ENCODE measurements around the gene CLEC5A.
"Not testable (repeated sequence)": the region's sequence is repeated elsewhere in the genome, so short reads cannot be mapped to it uniquely, and the experiment has no call there.

CLEC5A gene

GRCh38 chr7:141946796-141947195, at the start of gene CLEC5A:
Gene CLEC5A (minus strand): TSS chr7:141946974. CDS start chr7:141946292, 682 bp downstream.
- no peak for DNase-seq (ENCODE audit: low spot score)

GRCh38 chr7:141993354-141993753, 46.6 kb upstream of the CLEC5A start:
- no peak for DNase-seq (ENCODE audit: low spot score)

GRCh38 chr7:141992688-141993087, 45.9 kb upstream of the CLEC5A start:
- no peak for DNase-seq (ENCODE audit: low spot score)

- no peak for DNase-seq (ENCODE audit: low spot score)
Observed at GRCh38 chr7:141992156-141992555, 45.4 kb upstream of the CLEC5A start.

- DNase-seq (ENCODE audit: low spot score): no peak
Observed at GRCh38 chr7:141991140-141991539, 44.4 kb upstream of the CLEC5A start.

GRCh38 chr7:141990011-141990725, 43.4 kb upstream of the CLEC5A start:
- DNase-seq (ENCODE audit: low spot score): no peak

- not testable (repeated sequence) for DNase-seq (ENCODE audit: low spot score)
Observed at GRCh38 chr7:141987803-141988202, 41.0 kb upstream of the CLEC5A start.

GRCh38 chr7:141986923-141987322, 40.1 kb upstream of the CLEC5A start:
- DNase-seq (ENCODE audit: low spot score): no peak

- not testable (repeated sequence) for DNase-seq (ENCODE audit: low spot score)
Observed at GRCh38 chr7:141985926-141986325, 39.2 kb upstream of the CLEC5A start.

- no peak for DNase-seq (ENCODE audit: low spot score)
Observed at GRCh38 chr7:141979568-141979967, 32.8 kb upstream of the CLEC5A start.

- DNase-seq (ENCODE audit: low spot score): no peak
Observed at GRCh38 chr7:141978351-141978750, 31.6 kb upstream of the CLEC5A start.

GRCh38 chr7:141976524-141977245, 29.9 kb upstream of the CLEC5A start:
- DNase-seq (ENCODE audit: low spot score): no peak

- DNase-seq (ENCODE audit: low spot score): peak; percentile 88
Observed at GRCh38 chr7:141975806-141976523, 29.2 kb upstream of the CLEC5A start.

GRCh38 chr7:141974831-141975230, 28.1 kb upstream of the CLEC5A start:
- DNase-seq (ENCODE audit: low spot score): no peak

- DNase-seq (ENCODE audit: low spot score): no peak
Observed at GRCh38 chr7:141973673-141974072, 26.9 kb upstream of the CLEC5A start, which contains the start of gene TAS2R38. Gene TAS2R38 (minus strand): TSS chr7:141973773. CDS start chr7:141973689, 84 bp downstream.

GRCh38 chr7:141960687-141961422, 14.1 kb upstream of the CLEC5A start:
- no peak for DNase-seq (ENCODE audit: low spot score)

GRCh38 chr7:141956084-141956483, 9.3 kb upstream of the CLEC5A start:
- DNase-seq (ENCODE audit: low spot score): no peak

- DNase-seq (ENCODE audit: low spot score): no peak
Observed at GRCh38 chr7:141954334-141954733, 7.6 kb upstream of the CLEC5A start.

- DNase-seq (ENCODE audit: low spot score): no peak
Observed at GRCh38 chr7:141952461-141952860, 5.7 kb upstream of the CLEC5A start.

GRCh38 chr7:141950806-141951205, 4.0 kb upstream of the CLEC5A start:
- no peak for DNase-seq (ENCODE audit: low spot score)

GRCh38 chr7:141949911-141950310, 3.1 kb upstream of the CLEC5A start:
- DNase-seq (ENCODE audit: low spot score): no peak

- DNase-seq (ENCODE audit: low spot score): no peak
Observed at GRCh38 chr7:141949451-141949850, 2.7 kb upstream of the CLEC5A start.

All from D341Med (cell line).